D721Med (cell line): ENCODE results near the gene SFXN3.
"Not testable (repeated sequence)": the region's sequence is repeated elsewhere in the genome, so short reads cannot be mapped to it uniquely, and the experiment has no call there.

Experiments used
- DNase-seq: peaks from one replicate; pipeline ENCODE4 v3.0.0; 2011; ENCODE audit warnings: low spot score; ENCODE audit not compliant: insufficient read length
- FAIRE-seq: peaks from 2 replicates; lab custom pipeline; 2011; peaks lifted over from hg19 to GRCh38; lab: Jason Lieb, UNC
- TF ChIP-seq, protein P1 (sequence below): IDR thresholded peaks from 2 replicates; pipeline ENCODE4 v1.5.1; 2012; ENCODE audit warnings: mild to moderate bottlenecking, control low read depth; ENCODE audit not compliant: insufficient read depth; ENCODE audit errors: missing control alignments

SFXN3 gene

DNA sequence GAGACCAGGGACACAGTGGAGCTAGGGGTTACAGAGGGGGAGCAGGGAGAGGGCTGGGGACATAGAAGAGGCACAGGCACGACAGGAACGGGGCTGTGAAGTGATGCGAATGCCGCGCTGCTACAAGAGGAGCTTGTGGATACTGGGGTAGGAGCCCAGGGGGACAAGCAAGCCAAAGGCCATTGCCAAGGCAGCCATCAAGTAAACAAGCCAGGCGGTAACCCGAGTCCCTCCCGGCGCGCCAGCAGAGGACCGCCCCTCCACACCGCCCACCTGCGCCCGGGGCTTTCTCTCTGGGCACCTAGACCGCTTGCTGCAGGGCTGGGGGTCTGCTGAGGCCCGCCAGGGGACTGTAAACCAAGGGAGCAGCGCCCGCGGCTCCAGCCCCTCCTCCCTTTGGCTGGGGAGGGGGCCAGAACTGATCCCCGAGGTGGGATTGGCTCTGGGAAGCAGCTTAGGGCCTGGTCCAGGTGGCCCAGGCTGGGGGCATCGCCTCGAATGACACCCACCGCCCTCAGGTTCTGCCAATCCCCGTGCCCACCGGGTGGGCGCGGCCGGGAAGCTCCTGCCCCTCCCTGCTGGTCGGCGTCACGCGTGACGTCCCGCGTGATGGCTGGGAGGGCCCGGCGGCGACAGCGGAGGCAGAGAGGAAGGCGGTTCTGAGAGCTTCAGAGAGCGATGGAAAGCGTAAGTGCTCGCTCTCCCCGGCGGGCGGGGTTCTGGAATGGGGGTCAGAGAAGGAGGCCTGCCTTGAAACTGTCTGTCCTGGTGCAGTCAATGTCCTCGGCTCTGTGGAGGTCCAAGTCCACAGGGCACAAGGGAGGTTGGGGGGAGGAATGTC is 982 bp downstream of the SFXN3 start:
- TF ChIP-seq, protein P1, sequence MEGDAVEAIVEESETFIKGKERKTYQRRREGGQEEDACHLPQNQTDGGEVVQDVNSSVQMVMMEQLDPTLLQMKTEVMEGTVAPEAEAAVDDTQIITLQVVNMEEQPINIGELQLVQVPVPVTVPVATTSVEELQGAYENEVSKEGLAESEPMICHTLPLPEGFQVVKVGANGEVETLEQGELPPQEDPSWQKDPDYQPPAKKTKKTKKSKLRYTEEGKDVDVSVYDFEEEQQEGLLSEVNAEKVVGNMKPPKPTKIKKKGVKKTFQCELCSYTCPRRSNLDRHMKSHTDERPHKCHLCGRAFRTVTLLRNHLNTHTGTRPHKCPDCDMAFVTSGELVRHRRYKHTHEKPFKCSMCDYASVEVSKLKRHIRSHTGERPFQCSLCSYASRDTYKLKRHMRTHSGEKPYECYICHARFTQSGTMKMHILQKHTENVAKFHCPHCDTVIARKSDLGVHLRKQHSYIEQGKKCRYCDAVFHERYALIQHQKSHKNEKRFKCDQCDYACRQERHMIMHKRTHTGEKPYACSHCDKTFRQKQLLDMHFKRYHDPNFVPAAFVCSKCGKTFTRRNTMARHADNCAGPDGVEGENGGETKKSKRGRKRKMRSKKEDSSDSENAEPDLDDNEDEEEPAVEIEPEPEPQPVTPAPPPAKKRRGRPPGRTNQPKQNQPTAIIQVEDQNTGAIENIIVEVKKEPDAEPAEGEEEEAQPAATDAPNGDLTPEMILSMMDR: no peak
- no peak for FAIRE-seq

DNA sequence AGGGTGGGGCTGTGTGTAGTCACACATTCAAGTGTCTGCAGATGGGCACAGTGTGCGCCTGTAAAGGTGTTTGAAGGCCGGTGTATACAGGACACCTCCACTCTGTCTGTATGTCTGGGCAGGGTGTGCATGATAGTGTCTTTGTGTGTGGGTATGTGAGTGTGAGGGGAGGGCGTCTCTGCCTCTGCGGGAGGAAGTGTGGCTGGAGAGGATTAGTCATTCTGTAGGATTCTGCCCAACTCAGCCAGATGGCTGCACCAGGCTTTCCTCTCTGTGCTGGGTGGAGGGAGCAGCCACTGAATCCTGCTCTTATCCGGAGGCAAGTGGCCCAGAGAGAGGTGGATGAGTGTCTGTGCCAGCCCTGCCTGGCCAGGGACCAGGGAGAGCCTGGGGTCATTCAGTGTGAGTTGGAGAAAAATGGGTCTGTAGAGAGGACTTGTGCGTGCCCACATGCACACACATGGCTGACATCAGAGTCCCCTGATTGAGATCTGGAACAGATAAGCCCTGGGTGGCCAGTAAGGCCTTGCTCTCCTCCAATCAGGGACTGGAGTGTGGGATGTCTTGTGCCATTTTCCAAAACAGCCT is 1.7 kb downstream of the SFXN3 start:
- FAIRE-seq: no peak
- TF ChIP-seq, protein P1: no peak
- DNase-seq: peak; percentile 44

More for the DNA sequence above, 982 bp downstream of the SFXN3 start:
- peak; percentile 44 for DNase-seq

DNA sequence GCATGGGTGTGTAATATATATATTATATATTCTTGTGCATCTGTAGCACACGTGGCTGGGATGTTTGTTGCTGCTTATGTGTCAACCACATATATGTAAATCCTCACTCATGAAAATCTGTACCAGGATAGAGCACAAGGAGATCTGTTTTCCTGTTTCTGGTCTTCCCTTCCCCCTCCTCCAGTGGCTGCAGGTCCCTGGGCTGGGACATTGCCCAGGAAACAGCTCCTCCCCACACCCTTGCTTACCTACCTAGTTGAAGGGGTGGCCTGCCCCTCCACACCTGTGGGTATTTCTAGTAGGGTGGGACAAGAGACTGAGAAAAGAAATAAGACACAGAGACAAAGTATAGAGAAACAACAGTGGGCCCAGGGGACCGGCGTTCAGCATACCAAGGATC is 2.2 kb downstream of the SFXN3 start:
- FAIRE-seq: no peak
- DNase-seq: no peak
- TF ChIP-seq, protein P1: no peak

DNA sequence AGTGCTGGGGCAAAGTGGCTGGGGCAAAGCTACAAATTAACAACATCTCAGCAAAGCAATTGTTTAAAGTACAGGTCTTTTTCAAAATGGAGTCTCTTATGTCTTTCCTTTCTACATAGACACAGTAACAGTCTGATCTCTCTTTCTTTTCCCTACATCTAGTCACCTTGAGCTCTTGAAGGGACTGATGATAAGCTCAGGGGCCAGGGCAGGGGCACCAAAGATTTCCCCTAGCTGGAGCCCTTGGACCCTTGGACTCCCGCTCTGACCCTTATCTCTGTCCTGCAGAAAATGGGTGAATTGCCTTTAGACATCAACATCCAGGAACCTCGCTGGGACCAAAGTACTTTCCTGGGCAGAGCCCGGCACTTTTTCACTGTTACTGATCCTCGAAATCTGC is 3.4 kb downstream of the SFXN3 start:
- not testable (repeated sequence) for DNase-seq, FAIRE-seq

DNA sequence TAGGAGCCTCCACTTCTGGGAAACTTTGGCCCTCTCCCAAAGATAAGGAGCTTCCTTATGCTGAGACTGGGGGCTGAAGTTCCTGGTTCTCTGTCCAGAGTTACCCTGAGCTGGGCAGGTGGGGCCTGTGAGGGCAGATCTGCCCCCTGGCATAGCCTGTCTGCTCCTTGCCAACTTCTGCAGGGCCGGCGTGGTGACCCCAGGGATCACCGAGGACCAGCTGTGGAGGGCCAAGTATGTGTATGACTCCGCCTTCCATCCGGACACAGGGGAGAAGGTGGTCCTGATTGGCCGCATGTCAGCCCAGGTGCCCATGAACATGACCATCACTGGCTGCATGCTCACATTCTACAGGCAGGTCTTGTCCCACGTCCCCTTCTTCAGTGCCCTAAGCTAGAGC is 4.3 kb downstream of the SFXN3 start:
- DNase-seq: no peak
- FAIRE-seq: no peak
- TF ChIP-seq, protein P1: no peak

DNA sequence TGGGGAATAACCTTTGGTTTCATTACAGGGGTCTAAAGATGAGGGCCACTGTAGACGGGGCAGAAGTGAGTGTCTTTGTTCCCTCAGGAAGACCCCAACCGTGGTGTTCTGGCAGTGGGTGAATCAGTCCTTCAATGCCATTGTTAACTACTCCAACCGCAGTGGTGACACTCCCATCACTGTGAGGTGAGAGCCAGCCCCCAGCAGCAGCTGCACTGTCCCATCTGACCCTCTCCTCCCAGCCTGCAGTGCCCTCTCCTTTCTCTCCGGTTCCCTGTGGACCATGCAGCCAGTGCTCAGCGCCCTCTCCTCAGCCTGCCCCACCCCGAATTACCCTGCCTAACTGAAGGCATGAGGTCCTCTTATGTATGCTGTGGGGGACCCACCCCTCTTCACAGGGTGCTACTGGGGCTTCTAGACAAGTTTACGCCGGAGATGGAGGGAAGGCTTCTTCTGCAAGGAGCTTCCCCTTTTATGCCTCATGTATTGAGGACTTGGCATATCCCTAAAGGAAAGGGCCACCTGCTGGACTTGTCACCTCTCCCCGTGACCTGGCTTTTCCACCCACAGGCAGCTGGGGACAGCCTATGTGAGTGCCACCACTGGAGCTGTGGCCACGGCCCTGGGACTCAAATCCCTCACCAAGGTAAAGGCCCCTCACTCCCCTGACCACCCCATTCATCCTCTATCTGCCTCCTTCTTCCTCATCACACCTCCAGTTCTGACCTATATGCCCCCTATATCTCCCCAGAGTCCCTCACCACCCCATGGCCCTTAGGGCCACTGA is 5.1 kb downstream of the SFXN3 start:
- DNase-seq: no peak
- no peak for FAIRE-seq
- TF ChIP-seq, protein P1: no peak

DNA sequence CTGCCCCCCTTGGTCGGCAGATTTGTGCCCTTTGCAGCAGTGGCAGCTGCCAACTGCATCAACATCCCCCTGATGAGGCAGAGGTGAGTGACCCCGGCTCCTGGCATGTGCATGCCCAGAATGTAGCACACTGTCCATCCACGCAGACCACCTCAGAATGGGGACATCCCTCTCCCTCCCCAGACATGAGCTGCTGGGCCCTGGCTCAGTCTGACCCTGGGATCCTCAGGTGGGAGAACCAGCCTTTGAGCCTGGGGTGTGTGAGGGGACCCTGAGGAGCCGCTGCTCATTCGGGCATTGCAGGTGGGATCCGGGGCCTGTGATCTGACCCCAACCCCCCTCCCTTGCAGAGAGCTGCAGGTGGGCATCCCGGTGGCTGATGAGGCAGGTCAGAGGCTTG is 5.7 kb downstream of the SFXN3 start:
- no peak for DNase-seq
- FAIRE-seq: no peak
- TF ChIP-seq, protein P1: no peak
